Neural progenitor cell (in vitro differentiated cells): ENCODE measurements around the gene OS9.

Source experiments
- EZH2 ChIP-seq: fragments of 200-600 bp; sonication (generic); IDR thresholded peaks from 2 replicates; pipeline ENCODE4 v1.6.1; 2017; ENCODE audit warnings: antibody characterized with exemption, mild to moderate bottlenecking, moderate library complexity
- EZH2phosphoT487 ChIP-seq: fragments of 200-600 bp; sonication (generic); IDR thresholded peaks from 2 replicates; pipeline ENCODE4 v1.6.1; 2017; ENCODE audit warnings: antibody characterized with exemption
- TF ChIP-seq, protein P1 (sequence below): fragments of 200-600 bp; sonication (generic); IDR thresholded peaks from 2 replicates; pipeline ENCODE4 v1.5.1; 2017; ENCODE audit warnings: antibody characterized with exemption, mild to moderate bottlenecking

DNA sequence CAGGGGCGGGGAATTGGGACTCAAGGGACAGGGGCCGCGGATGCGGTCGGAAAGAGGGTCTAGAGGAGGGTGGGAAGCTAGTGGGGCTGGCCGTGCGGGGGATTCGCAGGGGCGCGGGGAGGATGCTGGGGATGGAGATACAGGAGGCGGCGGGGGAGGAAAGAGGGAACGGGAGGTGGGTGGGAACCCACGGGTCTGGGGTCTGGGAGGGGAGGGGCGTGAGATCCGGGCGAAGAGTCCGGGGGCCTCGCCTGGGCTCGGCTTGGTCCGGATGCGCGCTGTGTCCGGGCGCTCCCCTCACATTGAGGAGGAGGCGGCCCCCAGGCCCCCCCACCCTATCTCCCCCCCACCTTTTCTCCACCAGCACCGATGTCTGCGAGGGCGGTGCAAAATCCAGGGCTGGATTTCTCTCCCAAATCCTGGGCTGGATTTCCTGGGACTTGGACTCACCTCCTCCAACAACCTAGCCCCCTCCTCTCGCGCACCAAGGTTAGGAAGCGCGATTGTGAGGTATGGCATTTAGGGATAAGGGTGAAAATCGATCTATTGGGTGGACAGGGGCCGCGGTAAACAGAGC lies 44.8 kb downstream of the OS9 start, which contains the start of gene AGAP2:
- TF ChIP-seq, protein P1, sequence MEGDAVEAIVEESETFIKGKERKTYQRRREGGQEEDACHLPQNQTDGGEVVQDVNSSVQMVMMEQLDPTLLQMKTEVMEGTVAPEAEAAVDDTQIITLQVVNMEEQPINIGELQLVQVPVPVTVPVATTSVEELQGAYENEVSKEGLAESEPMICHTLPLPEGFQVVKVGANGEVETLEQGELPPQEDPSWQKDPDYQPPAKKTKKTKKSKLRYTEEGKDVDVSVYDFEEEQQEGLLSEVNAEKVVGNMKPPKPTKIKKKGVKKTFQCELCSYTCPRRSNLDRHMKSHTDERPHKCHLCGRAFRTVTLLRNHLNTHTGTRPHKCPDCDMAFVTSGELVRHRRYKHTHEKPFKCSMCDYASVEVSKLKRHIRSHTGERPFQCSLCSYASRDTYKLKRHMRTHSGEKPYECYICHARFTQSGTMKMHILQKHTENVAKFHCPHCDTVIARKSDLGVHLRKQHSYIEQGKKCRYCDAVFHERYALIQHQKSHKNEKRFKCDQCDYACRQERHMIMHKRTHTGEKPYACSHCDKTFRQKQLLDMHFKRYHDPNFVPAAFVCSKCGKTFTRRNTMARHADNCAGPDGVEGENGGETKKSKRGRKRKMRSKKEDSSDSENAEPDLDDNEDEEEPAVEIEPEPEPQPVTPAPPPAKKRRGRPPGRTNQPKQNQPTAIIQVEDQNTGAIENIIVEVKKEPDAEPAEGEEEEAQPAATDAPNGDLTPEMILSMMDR = no peak
- no peak for TF ChIP-seq EZH2phosphoT487
- TF ChIP-seq EZH2 = no peak
